ENCODE results near the gene NOTCH3.

The NOTCH3 gene

DNA sequence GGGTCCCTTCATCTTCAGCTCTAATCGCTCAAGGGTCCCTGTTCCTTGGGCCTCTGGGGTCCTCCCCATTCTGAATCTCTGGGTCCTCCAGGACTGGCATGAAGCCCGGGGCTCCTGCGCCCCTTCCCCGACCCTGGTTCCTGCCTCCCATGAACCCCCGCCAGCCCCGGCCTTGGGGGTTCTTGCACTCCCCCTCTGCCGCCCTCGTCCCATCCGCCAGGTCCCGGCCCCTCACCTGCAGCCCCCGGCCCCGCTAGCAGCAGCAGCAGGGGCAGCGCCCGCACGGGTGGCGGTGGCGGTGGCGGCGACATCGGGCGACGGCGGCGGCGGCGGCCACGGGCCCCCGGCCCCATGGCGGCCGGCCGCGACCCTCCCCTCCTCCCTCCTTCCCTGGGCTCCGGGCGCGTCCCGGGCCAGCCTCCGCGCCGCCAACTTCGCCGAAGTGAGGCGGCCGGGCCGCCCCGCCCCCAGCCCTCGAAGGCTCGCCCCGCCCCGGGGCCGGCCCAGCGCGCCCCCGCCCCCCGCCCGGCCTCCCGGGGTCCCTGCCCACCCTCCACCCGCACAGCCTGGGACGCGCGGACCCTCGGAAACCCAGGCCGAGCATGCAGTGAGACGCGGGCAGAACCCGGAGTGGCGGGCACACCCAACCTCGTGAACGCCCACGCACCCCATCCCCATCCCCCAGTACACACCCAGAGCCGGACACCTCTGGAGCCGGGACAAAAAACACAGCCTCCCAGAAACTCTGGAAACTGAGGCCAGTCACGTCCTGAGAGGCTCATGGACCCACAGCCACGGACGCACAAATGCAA, at the start of gene NOTCH3:
Gene NOTCH3 (minus strand): TSS at position 443 of the 812 bp plus-strand sequence. CDS start 90 bp downstream, at position 353.
- DNase-seq (ENCODE audit: low spot score), result no peak

DNA sequence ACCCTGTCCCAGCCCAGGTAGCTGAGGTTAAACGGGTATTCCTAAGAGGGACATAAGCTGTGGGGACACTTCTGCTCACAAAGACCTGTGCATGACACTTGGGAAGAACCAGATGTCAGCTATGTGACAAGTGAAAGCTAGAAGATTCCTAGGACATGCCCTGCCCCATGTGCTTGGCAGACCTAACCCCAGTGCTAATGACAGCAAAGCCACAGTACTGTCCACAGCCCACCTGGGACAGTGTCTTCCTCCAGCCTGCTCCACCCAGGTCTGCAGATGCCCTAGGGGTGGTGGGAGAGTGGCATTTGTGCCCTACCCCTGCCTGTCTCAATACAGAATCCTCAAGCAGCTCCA, 49.8 kb upstream of the NOTCH3 start:
- no peak for DNase-seq (ENCODE audit: low spot score)

- DNase-seq (ENCODE audit: low spot score), result no peak
Observed at GRCh38 chr19:15249972-15250639, 49.3 kb upstream of the NOTCH3 start.

GRCh38 chr19:15249528-15249874, 48.7 kb upstream of the NOTCH3 start:
- no peak for DNase-seq (ENCODE audit: low spot score)

DNA sequence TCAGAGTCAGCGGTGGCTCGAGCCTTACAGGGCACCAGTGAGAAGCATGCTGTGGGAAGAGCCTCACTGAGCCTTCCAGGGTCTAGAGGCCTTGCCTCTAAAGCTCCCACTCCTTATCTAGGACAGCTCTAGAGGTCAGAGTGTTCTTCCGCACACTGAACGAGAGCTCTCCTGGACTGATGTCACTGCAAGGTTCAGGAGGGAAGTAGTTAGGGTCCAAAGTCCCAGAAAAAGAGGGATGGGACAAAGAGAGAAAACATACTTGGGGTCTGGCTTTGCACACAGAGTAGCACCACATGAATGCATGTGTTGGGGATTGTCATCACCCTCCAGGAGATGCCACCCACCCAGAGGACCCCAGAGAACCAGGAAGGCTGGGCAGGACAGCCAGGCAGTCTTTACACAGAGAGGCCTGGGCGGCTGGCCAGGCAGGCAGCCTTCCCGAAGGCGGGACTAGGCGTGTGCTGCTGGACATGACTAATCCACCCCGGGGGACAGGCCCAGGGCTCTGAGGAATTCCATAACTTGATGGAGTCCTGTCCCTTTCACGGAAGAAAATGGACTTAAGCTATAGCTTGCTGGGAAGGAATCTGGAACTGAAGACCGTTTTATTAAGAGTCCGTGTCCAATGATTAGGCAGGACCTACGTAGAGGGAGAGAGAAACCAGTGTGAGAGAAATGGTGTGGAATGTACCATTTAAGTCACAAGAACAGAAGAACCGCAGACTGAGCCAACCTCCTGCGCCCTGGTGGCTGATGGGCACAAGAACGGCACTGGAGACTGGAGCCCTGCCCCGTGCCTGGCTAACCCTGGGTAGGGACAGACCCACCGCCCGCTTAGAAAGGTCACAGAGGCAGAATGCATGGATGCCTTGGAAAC, 48.1 kb upstream of the NOTCH3 start:
- no peak for DNase-seq (ENCODE audit: low spot score)

DNA sequence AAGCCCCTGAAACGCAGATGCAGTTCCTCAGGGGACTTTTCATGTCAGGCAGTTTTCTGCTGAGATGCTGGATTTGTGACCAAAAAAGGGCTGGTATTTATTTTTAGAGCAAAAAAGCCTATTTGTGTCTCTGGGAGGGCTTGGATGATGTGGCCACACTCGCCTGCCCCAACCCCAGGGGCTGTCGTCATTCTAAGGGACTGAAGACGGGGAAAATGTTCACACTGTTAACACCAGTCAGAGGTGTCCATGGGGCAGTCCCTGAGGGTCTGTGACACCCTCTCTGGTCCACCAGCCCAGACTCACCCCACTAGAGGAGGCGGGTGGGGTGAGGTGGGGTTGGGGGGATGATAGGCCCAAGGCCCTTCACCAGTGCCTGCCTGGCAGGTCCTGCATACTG, 47.3 kb upstream of the NOTCH3 start:
- no peak for DNase-seq (ENCODE audit: low spot score)

GRCh38 chr19:15247107-15248014, 46.6 kb upstream of the NOTCH3 start:
- no peak for DNase-seq (ENCODE audit: low spot score)

GRCh38 chr19:15246198-15246481, 45.3 kb upstream of the NOTCH3 start:
- no peak for DNase-seq (ENCODE audit: low spot score)

- no peak for DNase-seq (ENCODE audit: low spot score)
Observed at GRCh38 chr19:15245370-15246197, 44.8 kb upstream of the NOTCH3 start.

DNA sequence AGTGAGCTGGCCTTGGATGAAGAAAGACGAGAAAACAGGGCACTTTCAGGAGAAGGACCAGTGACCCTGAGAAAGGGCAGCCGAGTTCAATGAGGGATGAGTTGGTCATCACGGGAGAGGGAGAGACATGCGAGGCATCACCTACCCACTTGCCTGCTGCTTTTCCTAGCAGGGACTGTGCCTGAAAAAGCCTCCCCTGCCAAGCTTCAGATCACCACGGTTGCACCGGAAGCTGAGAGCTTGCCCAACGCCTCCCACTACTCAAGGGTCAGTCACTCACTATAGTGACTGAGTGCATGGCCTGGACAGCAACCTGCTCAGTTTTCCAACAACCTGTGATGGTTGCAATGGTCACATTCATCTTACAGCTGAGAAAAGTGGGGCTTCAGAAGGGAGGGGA, 44.0 kb upstream of the NOTCH3 start:
- no peak for DNase-seq (ENCODE audit: low spot score)

GRCh38 chr19:15244106-15244803, 43.5 kb upstream of the NOTCH3 start:
- DNase-seq (ENCODE audit: low spot score), result no peak

GRCh38 chr19:15243236-15243957, 42.6 kb upstream of the NOTCH3 start:
- no peak for DNase-seq (ENCODE audit: low spot score)

GRCh38 chr19:15241259-15241910, 40.6 kb upstream of the NOTCH3 start:
- no peak for DNase-seq (ENCODE audit: low spot score)

DNA sequence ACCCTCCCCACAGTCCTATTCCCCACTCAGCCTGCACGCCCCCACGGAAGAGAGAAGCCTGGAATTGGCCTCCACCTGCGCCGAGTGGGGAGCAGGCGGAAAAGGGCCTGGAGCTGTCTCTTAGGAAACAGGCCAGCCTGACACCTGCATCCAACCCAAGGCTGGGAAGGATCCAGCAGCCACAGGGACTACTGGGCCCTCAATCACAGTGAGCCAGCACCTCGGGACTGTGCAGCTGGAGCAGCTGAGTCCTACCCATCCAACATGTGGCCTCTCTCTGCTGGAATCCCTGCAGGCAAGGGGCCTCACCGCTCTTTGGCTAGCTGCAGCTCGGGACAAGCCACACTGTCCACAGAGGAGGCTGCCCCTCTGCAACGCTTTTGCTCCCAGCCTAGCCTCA, 39.7 kb upstream of the NOTCH3 start:
- no peak for DNase-seq (ENCODE audit: low spot score)

- no peak for DNase-seq (ENCODE audit: low spot score)
Observed at GRCh38 chr19:15239337-15239949, 38.6 kb upstream of the NOTCH3 start.

- no peak for DNase-seq (ENCODE audit: low spot score)
Observed at GRCh38 chr19:15238639-15239155, 37.9 kb upstream of the NOTCH3 start.

- DNase-seq (ENCODE audit: low spot score), result no peak
Observed at GRCh38 chr19:15237759-15238638, 37.2 kb upstream of the NOTCH3 start.

All from D341Med (cell line).